Measurements from ENCODE around the gene KCND2.

The KCND2 gene

DNA sequence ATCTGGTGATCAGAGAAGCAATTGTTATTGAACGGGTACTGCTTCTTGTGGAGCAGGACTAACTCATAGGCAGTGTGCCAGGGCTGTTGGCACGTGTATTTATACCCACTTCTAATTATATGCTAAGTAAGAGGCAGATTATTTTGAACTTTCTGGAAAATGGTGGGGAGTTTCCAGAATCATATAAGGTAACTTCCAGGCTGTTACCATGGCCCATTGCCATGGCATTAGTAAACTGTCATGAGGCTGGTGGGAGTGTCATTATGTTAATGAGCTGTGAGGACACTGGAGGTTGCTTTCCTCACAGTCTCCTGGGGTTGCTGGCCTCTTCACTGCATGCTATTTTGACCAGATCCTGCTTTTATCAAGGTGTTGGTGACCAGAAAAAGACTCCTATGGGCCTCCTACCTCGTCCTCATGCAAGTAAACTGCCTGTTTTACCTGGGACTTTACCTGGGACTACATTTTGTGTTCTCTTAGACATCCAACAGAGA is 122.6 kb downstream of the KCND2 start:
- Histone ChIP-seq H3K9me3 (ENCODE audit: control insufficient read depth, insufficient read depth, low read length) (no peaks in the 10 kb centered on the region), H3K9me2 (replicated peaks; ENCODE audit: control insufficient read depth, low read length) (no peaks in the 10 kb centered on the region), H3K27me3 (ENCODE audit: control insufficient read depth, low read length) (no peaks in the 10 kb centered on the region), H3F3A (ENCODE audit: control insufficient read depth, insufficient read depth) (no peaks in the 10 kb centered on the region), H3K4me1 (ENCODE audit: control insufficient read depth, low read length) (no peaks in the 10 kb centered on the region), H3K27ac (ENCODE audit: low read depth, low read length) (no peak overlapping the region), H3K4me3 (ENCODE audit: low read length) (no peak overlapping the region), H3K4me2 (ENCODE audit: low read length) (no peak overlapping the region), H3K36me3 (ENCODE audit: control insufficient read depth, low read length) (no peaks in the 10 kb centered on the region), H3K79me2 (ENCODE audit: control insufficient read depth, low read length) (no peaks in the 10 kb centered on the region), H4K20me1 (ENCODE audit: control insufficient read depth, insufficient read depth, low read depth, low read length) (no peaks in the 10 kb centered on the region)
- TF ChIP-seq EZH2phosphoT487 (IDR thresholded peaks at IDR 0.05; ENCODE audit: borderline replicate concordance, low read length), result no peak
- TF ChIP-seq, protein P1, sequence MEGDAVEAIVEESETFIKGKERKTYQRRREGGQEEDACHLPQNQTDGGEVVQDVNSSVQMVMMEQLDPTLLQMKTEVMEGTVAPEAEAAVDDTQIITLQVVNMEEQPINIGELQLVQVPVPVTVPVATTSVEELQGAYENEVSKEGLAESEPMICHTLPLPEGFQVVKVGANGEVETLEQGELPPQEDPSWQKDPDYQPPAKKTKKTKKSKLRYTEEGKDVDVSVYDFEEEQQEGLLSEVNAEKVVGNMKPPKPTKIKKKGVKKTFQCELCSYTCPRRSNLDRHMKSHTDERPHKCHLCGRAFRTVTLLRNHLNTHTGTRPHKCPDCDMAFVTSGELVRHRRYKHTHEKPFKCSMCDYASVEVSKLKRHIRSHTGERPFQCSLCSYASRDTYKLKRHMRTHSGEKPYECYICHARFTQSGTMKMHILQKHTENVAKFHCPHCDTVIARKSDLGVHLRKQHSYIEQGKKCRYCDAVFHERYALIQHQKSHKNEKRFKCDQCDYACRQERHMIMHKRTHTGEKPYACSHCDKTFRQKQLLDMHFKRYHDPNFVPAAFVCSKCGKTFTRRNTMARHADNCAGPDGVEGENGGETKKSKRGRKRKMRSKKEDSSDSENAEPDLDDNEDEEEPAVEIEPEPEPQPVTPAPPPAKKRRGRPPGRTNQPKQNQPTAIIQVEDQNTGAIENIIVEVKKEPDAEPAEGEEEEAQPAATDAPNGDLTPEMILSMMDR (IDR thresholded peaks at IDR 0.05; ENCODE audit: low read depth, low read length, poor library complexity, severe bottlenecking), result no peak

DNA sequence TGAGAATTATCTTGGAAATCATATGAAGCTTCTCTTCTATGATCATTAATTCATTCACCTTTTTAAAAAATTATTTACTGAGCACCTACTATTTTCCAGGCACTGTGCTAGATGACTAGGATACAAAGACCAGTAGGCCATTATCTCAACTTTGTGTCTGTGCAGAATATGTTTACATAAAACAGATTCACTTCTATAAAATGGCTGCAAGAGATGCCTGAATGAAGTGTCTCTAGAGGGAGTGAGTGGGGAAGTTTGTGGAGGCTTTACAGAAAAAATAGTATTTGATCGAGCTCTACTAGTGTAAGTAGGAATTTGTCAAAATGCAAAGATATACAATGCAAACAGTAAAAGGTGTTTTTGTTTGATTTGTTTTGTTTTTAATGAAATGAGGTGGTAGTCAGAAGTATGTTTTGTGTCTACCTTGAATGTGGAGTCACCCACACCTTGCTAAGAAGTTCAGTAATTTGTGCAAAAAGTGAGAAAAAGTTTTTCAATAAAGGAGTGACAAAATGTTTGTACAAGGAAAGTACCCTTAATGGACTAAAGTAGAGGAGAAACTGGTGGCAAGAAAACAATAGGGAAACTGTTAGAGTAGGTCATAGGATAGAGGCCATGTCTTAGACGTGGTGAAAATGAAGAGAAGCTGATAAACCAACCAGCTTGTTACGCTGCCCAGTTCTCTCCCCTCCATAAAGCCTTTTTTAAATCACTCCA is 125.5 kb downstream of the KCND2 start:
- H3K4me2 ChIP-seq (ENCODE audit: low read length), result no peak overlapping the region
- H3K79me2 ChIP-seq (ENCODE audit: control insufficient read depth, low read length), result no peaks in the 10 kb centered on the region
- no peaks in the 10 kb centered on the region for H3F3A ChIP-seq (ENCODE audit: control insufficient read depth, insufficient read depth)
- no peak for TF ChIP-seq EZH2phosphoT487 (IDR thresholded peaks at IDR 0.05; ENCODE audit: borderline replicate concordance, low read length)
- TF ChIP-seq, protein P1 (IDR thresholded peaks at IDR 0.05; ENCODE audit: low read depth, low read length, poor library complexity, severe bottlenecking), result no peak
- H3K9me3 ChIP-seq (ENCODE audit: control insufficient read depth, insufficient read depth, low read length), result no peaks in the 10 kb centered on the region
- no peak overlapping the region for H3K27ac ChIP-seq (ENCODE audit: low read depth, low read length)
- H3K4me1 ChIP-seq (ENCODE audit: control insufficient read depth, low read length), result no peaks in the 10 kb centered on the region
- no peaks in the 10 kb centered on the region for H3K9me2 ChIP-seq (replicated peaks; ENCODE audit: control insufficient read depth, low read length)
- H3K4me3 ChIP-seq (ENCODE audit: low read length), result no peak overlapping the region
- H3K36me3 ChIP-seq (ENCODE audit: control insufficient read depth, low read length), result no peaks in the 10 kb centered on the region
- H4K20me1 ChIP-seq (ENCODE audit: control insufficient read depth, insufficient read depth, low read depth, low read length), result no peaks in the 10 kb centered on the region
- no peaks in the 10 kb centered on the region for H3K27me3 ChIP-seq (ENCODE audit: control insufficient read depth, low read length)

GRCh38 chr7:120400806-120401455 is 128.0 kb downstream of the KCND2 start:
- TF ChIP-seq EZH2phosphoT487 (IDR thresholded peaks at IDR 0.05; ENCODE audit: borderline replicate concordance, low read length), result no peak
- TF ChIP-seq, protein P1 (IDR thresholded peaks at IDR 0.05; ENCODE audit: low read depth, low read length, poor library complexity, severe bottlenecking), result no peak
- Histone ChIP-seq H3K4me2 (ENCODE audit: low read length) (no peak overlapping the region), H3K9me3 (ENCODE audit: control insufficient read depth, insufficient read depth, low read length) (no peaks in the 10 kb centered on the region)

More at GRCh38 chr7:120400806-120401455, 128.0 kb downstream of the KCND2 start:
- H3K27ac ChIP-seq (ENCODE audit: low read depth, low read length), result no peak overlapping the region
- H3K4me3 ChIP-seq (ENCODE audit: low read length), result no peak overlapping the region
- no peaks in the 10 kb centered on the region for H3K79me2 ChIP-seq (ENCODE audit: control insufficient read depth, low read length)
- H3K9me2 ChIP-seq (replicated peaks; ENCODE audit: control insufficient read depth, low read length), result no peaks in the 10 kb centered on the region
- no peaks in the 10 kb centered on the region for H3K4me1 ChIP-seq (ENCODE audit: control insufficient read depth, low read length)
- H3F3A ChIP-seq (ENCODE audit: control insufficient read depth, insufficient read depth), result no peaks in the 10 kb centered on the region
- no peaks in the 10 kb centered on the region for H3K36me3 ChIP-seq (ENCODE audit: control insufficient read depth, low read length)
- no peaks in the 10 kb centered on the region for H4K20me1 ChIP-seq (ENCODE audit: control insufficient read depth, insufficient read depth, low read depth, low read length)
- no peaks in the 10 kb centered on the region for H3K27me3 ChIP-seq (ENCODE audit: control insufficient read depth, low read length)

Data from DOHH2 (cell line).